Right lobe of liver (tissue), 6 donors: ENCODE data around the gene TLE2. TPM values are rescaled to one million over a fixed set of nuclear protein-coding genes. Genes with fewer than 3 reads are reported as not detected.
A peak's percentile ranks its signal among the peaks of the same experiment; 100 is the strongest.

ENCODE experiments used
- ATAC-seq, 4 donors: fragments of 200-7000 bp; cut with Tn5 transposase; one replicate each; pipeline ENCODE4 v1.9.1; 2020; ENCODE audit warnings: mild to moderate bottlenecking in 4 of 4, moderate library complexity in 4 of 4
- DNase-seq, 3 donors: peaks; one replicate each; pipeline ENCODE4 v3.0.0-alpha.2; 2020
- H3K27ac ChIP-seq, 3 donors: fragments of 200-600 bp; one replicate each; pipeline ENCODE4 v1.8.0; 2022
- H3K27me3 ChIP-seq, 2 donors: fragments of 200-600 bp; one replicate each; pipeline ENCODE4 v1.8.0; 2022
- H3K36me3 ChIP-seq, 4 donors: fragments of 200-600 bp; sonication (generic) in 1 of 4; one replicate each; pipeline versions ENCODE4 v1.5.1 to v1.8.0; 2017 to 2022; ENCODE audit warnings: control low read depth in 1 of 4
- H3K4me1 ChIP-seq, 4 donors: fragments of 200-600 bp; sonication (generic) in 1 of 4; one replicate each; pipeline versions ENCODE4 v1.5.1 to v1.8.0; 2017 to 2022; ENCODE audit warnings: control low read depth in 1 of 4
- H3K4me3 ChIP-seq, 3 donors: fragments of 200-600 bp; one replicate each; pipeline ENCODE4 v1.8.0; 2022
- H3K9me3 ChIP-seq, 4 donors: fragments of 200-600 bp; sonication (generic) in 1 of 4; one replicate each; pipeline versions ENCODE4 v1.5.1 to v1.8.0; 2017 to 2022; ENCODE audit warnings: control low read depth in 1 of 4
- CTCF ChIP-seq, 4 donors: fragments of 200-600 bp in 3 of 4; fragments of 450-650 bp in 1 of 4; IDR thresholded peaks; one replicate each; pipeline versions ENCODE4 v1.5.1 to v1.8.0; 2016 to 2022; ENCODE audit warnings: antibody characterized with exemption in 4 of 4, mild to moderate bottlenecking in 2 of 4
- POLR2A ChIP-seq: fragments of 450-650 bp; IDR thresholded peaks from one replicate; pipeline ENCODE4 v1.6.1; 2017; ENCODE audit warnings: antibody characterized with exemption, mild to moderate bottlenecking
- WGBS: methylation state at CpG from one replicate; pipeline ENCODE4 v1.1.6; 2018; ENCODE audit warnings: low coverage, low lambda C conversion rate; ENCODE audit not compliant: insufficient coverage; ENCODE audit errors: missing lambda C conversion rate; 5-methylcytosine and 5-hydroxymethylcytosine counted together
- intact Hi-C, 2 donors: fragments of 100-400 bp; cut with DNase I; formaldehyde crosslinking; loops; one replicate each; pipeline versions ENCODE4 v1.11.2 to v1.14.1; 2022
- total RNA-seq, 6 experiments: library from RNA; depleted of rRNA in 2 of 6; stranded (reverse); fragments of >200 nt in 2 of 6; fragmentation: NEBNext Ultra II Directional in 3 of 6; extraction: Animal tissue kit (Norgen Biotek cat#: 25700) in 3 of 6; gene quantifications; one replicate each; pipeline versions ENCODE4 v1.1.0 to v1.2.4, GENCODE V29; 2016 to 2023
- donor health status: DM: no; HTN: yes; CAD: no.
- donor health status: DM: no; HTN: no; CAD: no.
- donor health status: DM: no; HTN: no; CAD: no.
- donor health status: DM: no; HTN: yes; CAD: no.
- donor health status: DM: no; HTN: yes; CAD: no.

TLE2 gene
- total RNA-seq, 6 experiments from 2014 or later = 6.1 to 20.6 (median 9.3) TPM

GRCh38 chr19:3048190-3048533, 19.1 kb upstream of the TLE2 start:
- ATAC-seq = no peak
- 83% methylated on average over 5 of the region's 5 CpGs for WGBS
- H3K4me3 ChIP-seq = no peak overlapping the region
- no peaks in the 10 kb centered on the region for H3K27me3 ChIP-seq
- no peak overlapping the region for H3K27ac ChIP-seq
- H3K36me3 ChIP-seq = no peaks in the 10 kb centered on the region
- H3K4me1 ChIP-seq = peaks cover 0 to 6% (median 0%) of the 10 kb centered on the region in 4 donors
- no peak for DNase-seq
- H3K9me3 ChIP-seq = no peaks in the 10 kb centered on the region
- intact Hi-C loops = no loop called here
- no peak for TF ChIP-seq POLR2A
- no peak for TF ChIP-seq CTCF (IDR thresholded peaks at IDR 0.05)

- no peak overlapping the region for H3K27ac ChIP-seq
- H3K27me3 ChIP-seq = no peaks in the 10 kb centered on the region
- TF ChIP-seq CTCF (IDR thresholded peaks at IDR 0.05) (no peak), POLR2A (no peak)
- H3K4me3 ChIP-seq = peak overlapping the region in 1 of 3 donors; percentile 13
- intact Hi-C loops = no loop called here
- peaks cover 0 to 6% (median 0%) of the 10 kb centered on the region in 4 donors for H3K4me1 ChIP-seq
- 10% methylated on average over 28 of the region's 28 CpGs for WGBS
- DNase-seq (peak; percentile 75 to 76 (median 75)), ATAC-seq (peak; percentile 85 to 92 (median 89))
- no peaks in the 10 kb centered on the region for H3K9me3 ChIP-seq
- H3K36me3 ChIP-seq = no peaks in the 10 kb centered on the region
Measured at GRCh38 chr19:3047496-3048189, 18.6 kb upstream of the TLE2 start.

GRCh38 chr19:3046698-3047495, 17.8 kb upstream of the TLE2 start:
- DNase-seq = no peak
- no peak overlapping the region for H3K27ac ChIP-seq
- no peaks in the 10 kb centered on the region for H3K9me3 ChIP-seq
- no peak for TF ChIP-seq POLR2A
- TF ChIP-seq CTCF (IDR thresholded peaks at IDR 0.05) = no peak
- H3K36me3 ChIP-seq = no peaks in the 10 kb centered on the region
- intact Hi-C loops = no loop called here
- 1% methylated on average over 35 of the region's 47 CpGs for WGBS
- H3K27me3 ChIP-seq = no peaks in the 10 kb centered on the region
- no peak for ATAC-seq
- H3K4me3 ChIP-seq = peak overlapping the region in 1 of 3 donors; percentile 13
- H3K4me1 ChIP-seq = peaks cover 0 to 6% (median 0%) of the 10 kb centered on the region in 4 donors

- H3K4me1 ChIP-seq = peaks cover 0 to 6% (median 0%) of the 10 kb centered on the region in 4 donors
- no peak overlapping the region for H3K27ac ChIP-seq
- intact Hi-C loops = no loop called here
- no peaks in the 10 kb centered on the region for H3K36me3 ChIP-seq
- no peak for ATAC-seq
- no peaks in the 10 kb centered on the region for H3K9me3 ChIP-seq
- no peak overlapping the region for H3K4me3 ChIP-seq
- TF ChIP-seq CTCF (IDR thresholded peaks at IDR 0.05) = no peak
- TF ChIP-seq POLR2A = no peak
- DNase-seq = no peak
- H3K27me3 ChIP-seq = no peaks in the 10 kb centered on the region
- 58% methylated on average over 6 of the region's 16 CpGs for WGBS
Measured at GRCh38 chr19:3045885-3046697, 17.0 kb upstream of the TLE2 start.
